GM12878 (cell line): ENCODE data around the gene GLIPR1L1. TPM values are rescaled to one million over a fixed set of nuclear protein-coding genes. Genes with fewer than 3 reads are reported as not detected.

Experiments used
- ATAC-seq: fragments of 200-7000 bp; cut with Tn5 transposase; 3 replicates; pipeline ENCODE4 v1.9.1; 2020; ENCODE audit warnings: mild to moderate bottlenecking, moderate library complexity
- BruUV-seq: library from RNA; stranded (reverse); fragments of 400-500 nt; replicated peaks from 2 replicates; lab custom pipeline; 2021; lab: Mats Ljungman, UMichigan
- CTCF ChIA-PET: fragments of 300-600 bp; sonication (Branson Sonifier 250); formaldehyde crosslinking; extraction: SDS; loops from one replicate; lab custom pipeline; 2021; ENCODE audit warnings: inconsistent platforms; lab: Yijun Ruan, JAX
- POLR2A ChIA-PET: fragments of 350-600 bp; formaldehyde crosslinking; extraction: SDS; loops from one replicate; lab custom pipeline; 2021; ENCODE audit warnings: inconsistent platforms; lab: Charles Lee
- RAD21 ChIA-PET: fragments of 300-600 bp; sonication (Branson Sonifier 250); formaldehyde crosslinking; loops from one replicate; lab custom pipeline; 2023; ENCODE audit warnings: antibody characterized with exemption; ENCODE audit not compliant: unreplicated experiment; lab: Charles Lee
- SMC1A ChIA-PET: fragments of 300-600 bp; sonication (Branson Sonifier 250); formaldehyde crosslinking; loops from one replicate; lab custom pipeline; 2023; ENCODE audit not compliant: unreplicated experiment, uncharacterized antibody; lab: Charles Lee
- DNase-seq: peaks from one replicate; pipeline ENCODE4 v3.0.0-alpha.2; 2011; ENCODE audit warnings: low read depth, low spot score
- FAIRE-seq: peaks from 3 replicates; lab custom pipeline; 2011; peaks lifted over from hg19 to GRCh38; lab: Jason Lieb, UNC
- H2AFZ ChIP-seq: 2 replicates; pipeline ENCODE4 v1.6.0; 2011; ENCODE audit warnings: low read depth, low read length, control low read depth; ENCODE audit not compliant: control insufficient read depth
- H3K27ac ChIP-seq: 2 replicates; pipeline ENCODE4 v1.5.1; 2011; ENCODE audit warnings: control low read depth; ENCODE audit not compliant: control insufficient read depth, insufficient read depth
- H3K27me3 ChIP-seq, 2 experiments: replicated peaks in 1 of 2; 2 replicates each; pipeline versions ENCODE4 v1.6.0 to v1.6.1; 2011; ENCODE audit warnings: low read length in 1 of 2; ENCODE audit not compliant: control insufficient read depth in 2 of 2, insufficient read depth in 2 of 2
- H3K36me3 ChIP-seq, 2 experiments: 2 replicates each; pipeline ENCODE4 v1.5.1; 2011; ENCODE audit warnings: low read length in 1 of 2; ENCODE audit not compliant: control insufficient read depth in 2 of 2, insufficient read depth in 2 of 2
- H3K4me1 ChIP-seq: 2 replicates; pipeline ENCODE4 v1.6.1; 2011; ENCODE audit warnings: mild to moderate bottlenecking, low read length, moderate library complexity, mixed read lengths; ENCODE audit not compliant: control insufficient read depth, insufficient read depth
- H3K4me2 ChIP-seq: 2 replicates; pipeline ENCODE4 v1.6.0; 2011; ENCODE audit warnings: control low read depth; ENCODE audit not compliant: control insufficient read depth, insufficient read depth
- H3K4me3 ChIP-seq: fragments of 200-600 bp; sonication (generic); 2 replicates; pipeline ENCODE4 v1.5.1; 2016
- H3K79me2 ChIP-seq: 2 replicates; pipeline ENCODE4 v1.6.0; 2011; ENCODE audit warnings: low read length; ENCODE audit not compliant: control insufficient read depth, insufficient read depth
- H3K9ac ChIP-seq: 2 replicates; pipeline ENCODE4 v1.8.0; 2011; ENCODE audit warnings: low read length, control low read depth, mixed read lengths; ENCODE audit not compliant: control insufficient read depth, insufficient read depth
- H3K9me3 ChIP-seq: replicated peaks from 3 replicates; pipeline ENCODE4 v1.5.1; 2011; ENCODE audit warnings: mild to moderate bottlenecking, low read length; ENCODE audit not compliant: control insufficient read depth, insufficient read depth
- H4K20me1 ChIP-seq: 2 replicates; pipeline ENCODE4 v1.6.0; 2011; ENCODE audit not compliant: control insufficient read depth, insufficient read depth
- CEBPB ChIP-seq, 2 experiments: fragments of 150-350 bp in 1 of 2; IDR thresholded peaks; 2 replicates each; pipeline ENCODE4 v1.6.1; 2012 to 2014; ENCODE audit warnings: low read depth in 2 of 2, low read length in 2 of 2, borderline replicate concordance in 1 of 2, inconsistent platforms in 1 of 2
- E4F1 ChIP-seq: fragments of 450-650 bp; IDR thresholded peaks from 2 replicates; pipeline ENCODE4 v1.6.1; 2018; ENCODE audit warnings: borderline replicate concordance, mild to moderate bottlenecking; ENCODE audit not compliant: partially characterized antibody
- ELK1 ChIP-seq: IDR thresholded peaks from 2 replicates; pipeline ENCODE4 v1.6.1; 2012; ENCODE audit warnings: low read depth, low read length, improper control_type of control experiment
- NFXL1 ChIP-seq: fragments of 450-650 bp; IDR thresholded peaks from 2 replicates; pipeline ENCODE4 v1.6.1; 2017; ENCODE audit warnings: antibody characterized with exemption, mild to moderate bottlenecking, borderline replicate concordance
- PBX3 ChIP-seq: IDR thresholded peaks from 2 replicates; pipeline ENCODE4 v1.6.1; 2011; ENCODE audit warnings: mild to moderate bottlenecking, low read depth, low read length, moderate library complexity; ENCODE audit not compliant: insufficient replicate concordance
- POLR2AphosphoS5 ChIP-seq: IDR thresholded peaks from 2 replicates; pipeline ENCODE4 v1.6.1; 2011; ENCODE audit warnings: mild to moderate bottlenecking, low read length, inconsistent platforms
- RAD21 ChIP-seq: IDR thresholded peaks from 2 replicates; pipeline ENCODE4 v1.6.1; 2011; ENCODE audit warnings: mild to moderate bottlenecking, low read depth, low read length, moderate library complexity; ENCODE audit not compliant: insufficient read depth
- RCOR1 ChIP-seq: conservative IDR thresholded peaks from 2 replicates; pipeline ENCODE4 v1.6.1; 2012; ENCODE audit warnings: low read depth, low read length, improper control_type of control experiment
- SKIL ChIP-seq: fragments of 450-650 bp; IDR thresholded peaks from 2 replicates; pipeline ENCODE4 v1.6.1; 2017; ENCODE audit warnings: mild to moderate bottlenecking, low read depth, inconsistent platforms; ENCODE audit not compliant: poor library complexity, severe bottlenecking
- SREBF2 ChIP-seq: IDR thresholded peaks from 2 replicates; pipeline ENCODE4 v1.6.1; 2012; ENCODE audit warnings: mild to moderate bottlenecking, low read length
- SRF ChIP-seq, 2 experiments: IDR thresholded peaks; 2 replicates each; pipeline ENCODE4 v1.6.1; 2011; ENCODE audit warnings: low read depth in 2 of 2, low read length in 2 of 2, mild to moderate bottlenecking in 1 of 2, moderate library complexity in 1 of 2
- STAT1 ChIP-seq: fragments of 450-650 bp; conservative IDR thresholded peaks from 2 replicates; pipeline ENCODE4 v1.6.1; 2014; ENCODE audit warnings: antibody characterized with exemption, mild to moderate bottlenecking
- WRNIP1 ChIP-seq: IDR thresholded peaks from 2 replicates; pipeline ENCODE4 v1.6.1; 2011; ENCODE audit warnings: low read depth, low read length, improper control_type of control experiment, borderline replicate concordance
- YY1 ChIP-seq: IDR thresholded peaks from 2 replicates; pipeline ENCODE4 v1.6.1; 2011; ENCODE audit warnings: low read depth, mild to moderate bottlenecking, low read length
- ZNF207 ChIP-seq: fragments of 450-650 bp; IDR thresholded peaks from 2 replicates; pipeline ENCODE4 v1.6.1; 2014; ENCODE audit warnings: antibody characterized with exemption, mild to moderate bottlenecking, borderline replicate concordance
- ZNF24 ChIP-seq: fragments of 450-650 bp; IDR thresholded peaks from 2 replicates; pipeline ENCODE4 v1.6.1; 2017; ENCODE audit warnings: antibody characterized with exemption, mild to moderate bottlenecking
- ZNF274 ChIP-seq: IDR thresholded peaks from one replicate; pipeline ENCODE4 v1.8.0; 2011; ENCODE audit not compliant: insufficient read length, insufficient read depth
- WGBS: methylation state at CpG from one replicate; pipeline ENCODE4 v1.1.6; 2016; ENCODE audit warnings: low lambda C conversion rate; ENCODE audit not compliant: insufficient replicate concordance, insufficient coverage; ENCODE audit errors: missing lambda C conversion rate; 5-methylcytosine and 5-hydroxymethylcytosine counted together
- in situ Hi-C: fragments of 300-500 bp; cut with MboI; formaldehyde crosslinking; loops from 9 replicates; pipeline ENCODE4 v1.14.3; 2018; ENCODE audit warnings: mixed read lengths
- intact Hi-C: fragments of 100-400 bp; cut with micrococcal nuclease; formaldehyde crosslinking; loops from one replicate; pipeline ENCODE4 v1.14.2; 2022; ENCODE audit not compliant: unreplicated experiment
- polyA plus RNA-seq, 11 experiments: library from polyadenylated mRNA; depleted of rRNA in 4 of 11; unstranded in 6 of 11; stranded (reverse) in 5 of 11; fragments of >200 nt; fragmentation: Nextera tagmentation in 4 of 11; fragmentation: Illumina TruSeq in 1 of 11; extraction: Ambion mirVana in 4 of 11; extraction: Trizol in 1 of 11; gene quantifications; 1 replicate in 1 of 11; 2 replicates in 10 of 11; pipeline versions ENCODE4 v1.2.1 to v1.2.3, GENCODE V29; 2011 to 2016; ENCODE audit warnings: inconsistent platforms in 2 of 11, missing spikeins in 2 of 11, low read depth in 1 of 11
- total RNA-seq, 4 experiments: library from RNA; depleted of rRNA in 3 of 4; stranded (reverse); fragments of >200 nt in 3 of 4; fragmentation: Illumina TruSeq in 1 of 4; extraction: Trizol in 1 of 4; gene quantifications; 2 replicates each; pipeline versions ENCODE4 v1.2.1 to v1.2.3, GENCODE V29; 2013 to 2021

The GLIPR1L1 gene
- total and polyA plus RNA-seq, 10 of the 15 experiments (the other 5 are each of a cell fraction or from before 2014, with no cell fraction given) = 0.10 to 0.47 (median 0.13) TPM; not detected in 7

GRCh38 chr12:75311369-75311768, 23.1 kb upstream of the GLIPR1L1 start:
- POLR2A ChIA-PET = no interaction called here
- Histone ChIP-seq H3K27ac (no peak overlapping the region), H3K9me3 (no peaks in the 10 kb centered on the region), H3K4me1 (no peaks in the 10 kb centered on the region), H3K4me2 (no peak overlapping the region), H3K9ac (no peak overlapping the region)
- in situ Hi-C loops = no loop called here
- intact Hi-C loops = no loop called here
- no peak for FAIRE-seq
- ATAC-seq = no peak
- TF ChIP-seq CEBPB (IDR thresholded peaks at IDR 0.05; ENCODE audit: borderline replicate concordance in 1 of 2, low read depth in 2 of 2, low read length in 2 of 2) (no peak), PBX3 (no peak), SRF (IDR thresholded peaks at IDR 0.05; ENCODE audit: low read depth in 2 of 2, low read length in 2 of 2) (no peak), RCOR1 (no peak), SREBF2 (no peak), E4F1 (no peak), STAT1 (no peak), ZNF274 (no peak), ZNF207 (no peak), YY1 (no peak), WRNIP1 (no peak), ZNF24 (no peak), POLR2AphosphoS5 (no peak), NFXL1 (no peak), ELK1 (no peak), SKIL (no peak), RAD21 (no peak)
- TF ChIP-seq, all 136 proteins: peak for 0
- no peak for DNase-seq
- 0% methylated on average over 1 of the region's 3 CpGs for WGBS
- H2AFZ ChIP-seq = no peak overlapping the region
- no peaks in the 10 kb centered on the region for H3K79me2 ChIP-seq
- no TSS peak for BruUV-seq
- CTCF ChIA-PET = no interaction called here
- SMC1A ChIA-PET = interaction anchor here (0.7 kb wide), 1 partner anchor 13 kb away, joined by 3 read pairs; no protein-coding TSS in a partner anchor
- RAD21 ChIA-PET = no interaction called here
- H3K27me3 ChIP-seq = no peaks in the 10 kb centered on the region
- H3K4me3 ChIP-seq = no peak overlapping the region
- H4K20me1 ChIP-seq = no peaks in the 10 kb centered on the region
- H3K36me3 ChIP-seq = no peaks in the 10 kb centered on the region
